Renal cortical epithelial cell (primary cell): Measurements from ENCODE around the gene SMAD7. TPM values are rescaled to one million over a fixed set of nuclear protein-coding genes. Genes with fewer than 3 reads are reported as not detected.

Source experiments
- DNase-seq: peaks from one replicate; pipeline ENCODE4 v3.0.0-alpha.2; 2011; ENCODE audit warnings: low read depth
- total RNA-seq: library from RNA; depleted of rRNA; stranded (reverse); fragments of >200 nt; gene quantifications from 2 replicates; pipeline ENCODE4 v1.2.3, GENCODE V29; 2014

SMAD7 gene
- total RNA-seq, 1 donor from 2014 or later: 71.3 TPM

DNA sequence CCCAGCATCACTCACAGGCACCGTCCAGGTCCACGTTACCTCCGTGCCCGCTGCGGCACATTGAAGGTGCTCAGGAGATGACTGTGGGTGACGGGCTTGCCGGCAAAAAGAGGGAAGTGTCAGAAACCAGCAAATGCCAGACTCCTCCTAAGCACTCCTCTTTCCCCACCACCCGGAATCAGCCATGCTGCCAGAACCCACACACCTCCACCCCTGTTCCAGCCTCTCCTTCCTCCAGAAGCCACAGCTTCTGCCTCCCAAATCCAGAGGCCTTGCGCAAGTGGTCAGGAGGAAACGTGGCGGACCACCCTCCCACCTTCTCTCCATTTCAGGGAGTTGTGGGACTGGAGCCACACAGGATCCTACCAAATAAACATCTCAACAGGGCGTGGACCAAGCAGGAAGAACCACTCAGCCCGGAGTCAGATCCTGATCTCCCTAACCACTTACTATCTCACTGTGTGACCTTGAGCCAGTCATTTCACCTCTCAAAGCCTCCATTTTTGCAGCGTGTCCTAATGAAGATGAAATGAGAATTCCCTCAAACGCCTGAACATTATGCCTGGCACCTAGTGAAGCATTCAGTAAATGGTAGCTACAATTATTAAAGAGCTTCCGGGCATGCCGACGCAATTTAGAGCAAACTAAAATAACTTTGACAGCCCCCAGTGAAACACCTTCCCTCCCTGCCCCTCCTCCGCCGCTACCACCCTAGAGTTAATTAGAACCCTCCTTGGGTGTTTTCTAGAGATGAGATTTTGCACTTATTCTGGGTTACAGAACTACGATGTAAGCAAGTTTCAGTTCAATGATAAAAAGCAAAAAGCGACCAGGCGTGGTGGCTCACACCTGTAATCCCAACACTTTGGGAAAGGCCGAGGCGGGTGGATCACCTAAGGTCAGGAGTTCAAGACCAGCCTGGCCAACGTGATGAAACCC is 32.9 kb downstream of the SMAD7 start:
- DNase-seq: no peak

DNA sequence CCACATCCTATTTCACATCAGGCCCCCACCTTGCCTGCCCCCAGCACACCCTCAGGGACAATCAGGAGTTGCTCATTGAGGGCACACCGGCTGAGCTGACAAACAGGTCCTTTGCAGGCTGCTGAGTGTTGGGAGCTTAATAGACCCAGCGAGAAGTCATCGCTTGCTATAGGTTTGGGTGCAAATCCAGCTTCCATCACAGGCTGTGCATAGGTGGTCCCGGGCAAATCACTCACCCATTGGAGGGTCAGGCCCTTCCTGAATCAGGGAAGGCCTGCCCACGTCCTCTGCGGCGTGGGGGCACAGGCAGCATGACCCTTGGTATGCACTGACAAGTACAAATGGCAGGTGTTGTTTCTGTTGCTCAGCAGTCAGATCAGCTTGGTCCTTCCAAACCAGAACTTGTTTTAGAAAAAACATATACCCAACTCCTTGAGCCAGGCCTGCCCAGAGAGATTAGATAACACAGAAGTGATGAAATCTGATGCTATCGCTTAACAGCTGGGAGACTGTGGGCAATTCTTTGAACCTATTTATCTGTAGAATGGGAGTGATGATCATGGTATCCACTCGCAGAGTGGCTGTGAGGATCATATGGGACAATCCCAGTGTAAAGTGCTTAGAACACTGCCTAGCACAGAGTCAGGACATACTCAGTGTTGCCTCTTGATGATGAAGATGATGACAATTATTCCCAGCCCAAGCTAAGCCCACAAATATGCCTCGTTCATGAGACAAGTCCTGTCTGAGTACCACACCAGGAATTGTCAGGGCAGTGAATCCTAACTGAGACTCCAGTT is 34.9 kb downstream of the SMAD7 start:
- DNase-seq: no peak

DNA sequence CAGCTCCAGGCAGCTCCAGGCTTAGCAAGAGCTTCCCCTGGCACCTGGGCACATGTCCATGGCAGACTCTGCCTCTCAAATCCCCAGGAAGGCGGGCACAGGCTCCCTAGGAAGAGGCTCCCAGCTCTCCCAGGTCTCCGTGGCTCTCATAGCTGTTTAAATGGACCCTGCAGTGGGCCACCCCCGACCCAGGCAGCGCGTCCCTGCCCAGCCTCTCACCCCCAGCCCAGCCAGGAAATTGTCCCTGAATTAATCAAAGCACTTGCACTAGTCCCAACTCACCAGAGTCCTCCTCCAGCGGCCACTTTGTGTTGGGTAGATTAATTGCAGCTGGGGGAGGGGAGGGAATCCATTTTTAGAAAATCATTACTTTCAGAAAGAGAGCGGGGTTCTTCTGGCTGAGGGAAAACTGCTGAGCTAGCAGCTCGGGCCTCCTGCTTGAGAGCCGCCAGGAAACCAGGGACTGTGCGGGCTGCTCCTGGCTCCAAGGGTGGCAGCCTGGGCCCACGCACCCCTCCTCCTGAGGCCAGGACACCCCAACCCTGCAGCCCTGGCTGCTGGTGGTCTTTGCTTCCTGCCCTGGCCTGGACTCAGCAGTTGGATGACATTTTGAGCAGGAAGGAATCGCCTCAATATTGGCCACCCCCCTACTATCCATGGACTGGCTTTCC is 36.0 kb downstream of the SMAD7 start:
- no peak for DNase-seq

DNA sequence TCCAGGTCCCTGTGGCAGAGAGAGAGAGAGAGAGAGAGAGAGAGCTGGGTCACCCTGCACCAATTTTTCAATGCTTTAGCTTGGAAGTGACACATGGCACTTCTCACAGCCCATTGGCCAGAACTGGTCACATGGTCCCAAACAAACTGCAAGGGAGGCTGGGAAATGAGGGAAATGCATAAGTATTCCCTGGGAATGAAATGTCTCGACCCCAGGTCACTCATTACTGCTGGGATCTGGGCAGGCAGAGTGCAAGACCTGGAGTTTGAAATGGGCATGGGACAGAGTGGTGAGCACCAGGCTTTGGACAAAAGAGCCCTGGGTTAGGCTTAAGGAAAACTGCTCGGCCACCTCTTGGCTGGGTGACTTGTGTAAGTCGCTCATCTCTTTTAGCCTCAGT is 37.0 kb downstream of the SMAD7 start:
- no peak for DNase-seq

DNA sequence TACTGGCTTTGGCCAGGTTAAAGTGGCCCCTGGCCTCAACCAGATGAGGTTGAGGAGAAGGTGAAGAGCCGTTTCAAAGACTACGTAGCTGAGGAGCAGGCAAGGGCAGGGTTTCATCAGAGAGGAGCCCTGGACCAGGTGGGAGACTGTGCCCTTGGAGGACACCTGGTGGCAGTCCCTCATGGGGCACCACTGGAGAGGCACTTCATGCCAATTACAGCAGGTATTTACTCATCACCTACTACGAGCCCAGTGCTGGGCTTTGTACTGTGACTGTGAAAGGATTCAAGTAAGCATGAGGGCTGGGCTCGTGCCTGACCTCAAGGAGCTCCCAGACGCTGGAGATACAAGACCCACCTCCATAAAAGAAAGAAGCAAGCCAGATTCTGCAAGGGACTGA is 37.6 kb downstream of the SMAD7 start:
- DNase-seq: no peak

DNA sequence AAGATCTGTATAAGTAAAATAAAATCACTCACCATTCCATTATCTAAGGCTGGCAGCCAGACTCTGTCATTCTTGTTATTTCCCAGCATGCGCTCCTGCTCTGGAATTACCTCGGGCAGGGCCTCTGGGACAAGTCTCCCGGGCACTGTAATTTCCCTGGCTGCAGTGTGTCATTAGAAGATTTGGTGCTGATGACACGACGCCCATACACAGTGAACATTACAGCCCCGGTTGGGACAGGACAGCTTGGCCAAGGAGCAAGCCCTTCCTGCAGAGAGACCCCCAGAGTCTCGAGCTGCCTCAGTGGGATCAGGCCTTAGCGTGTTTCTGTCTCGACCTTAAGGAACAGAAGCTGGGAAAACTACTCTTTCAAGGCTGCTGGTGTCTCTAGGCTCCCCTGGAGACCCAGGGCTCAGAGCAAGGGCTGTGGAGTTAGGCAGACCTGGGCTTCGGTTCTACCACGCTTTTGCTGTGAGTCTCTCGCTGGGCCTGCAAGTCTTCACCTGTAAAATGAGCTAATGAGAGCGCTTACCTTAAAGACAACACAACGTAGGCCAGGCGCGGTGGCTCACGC is 39.7 kb downstream of the SMAD7 start:
- no peak for DNase-seq

DNA sequence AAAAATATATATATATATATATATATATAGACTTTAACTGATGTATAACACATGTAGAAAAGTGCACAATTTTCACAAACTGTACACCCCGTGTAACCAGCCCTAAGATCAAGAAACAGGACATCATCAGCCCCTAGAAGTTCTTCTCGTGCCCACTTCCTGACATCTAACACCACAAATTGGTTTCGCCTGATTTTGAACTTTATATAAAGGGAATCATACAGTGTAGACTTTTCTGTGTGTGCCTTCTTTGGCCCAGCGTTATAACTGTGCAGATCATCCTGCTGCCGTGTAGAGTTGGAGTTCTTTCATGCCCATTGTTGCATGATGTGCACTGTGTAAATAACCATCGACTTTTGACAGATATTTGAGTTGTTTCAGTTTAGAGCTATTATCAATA is 41.0 kb downstream of the SMAD7 start:
- no peak for DNase-seq

DNA sequence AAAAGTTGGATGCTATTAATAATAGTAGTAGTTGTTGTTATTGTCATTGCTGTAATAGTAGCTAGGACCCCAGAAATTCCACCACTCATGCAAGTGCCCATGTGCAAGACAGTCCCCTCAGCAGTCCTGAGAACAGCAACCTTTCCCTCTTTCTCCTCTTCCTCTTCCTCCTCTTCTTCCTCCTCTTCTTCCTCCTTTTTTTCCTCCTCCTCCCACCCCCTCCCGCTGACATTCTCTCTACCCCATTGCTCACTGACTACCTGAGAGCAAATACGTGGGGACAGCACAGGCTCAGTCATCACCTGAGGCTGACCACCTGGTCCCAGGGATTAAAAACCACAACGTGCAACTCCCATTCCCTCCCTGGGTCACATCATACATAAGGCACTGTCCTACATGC is 41.8 kb downstream of the SMAD7 start:
- no peak for DNase-seq

DNA sequence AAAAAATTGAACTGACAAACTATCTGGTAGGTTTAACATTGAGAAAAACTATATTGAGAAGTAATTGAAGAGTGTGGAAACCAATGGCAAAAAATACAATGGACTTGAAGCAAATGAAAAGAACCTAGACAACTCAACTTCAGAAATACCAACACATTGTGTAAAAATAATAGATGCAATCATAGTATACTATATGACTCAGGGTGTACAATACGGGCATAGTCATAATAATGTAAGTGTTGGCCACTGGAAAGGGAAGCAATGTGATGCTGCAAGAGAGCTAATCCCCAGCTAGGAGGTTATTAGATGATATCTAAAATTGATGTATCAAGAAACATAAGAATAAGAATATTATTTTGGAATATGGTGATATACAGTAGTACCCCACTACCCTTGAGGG is 45.3 kb downstream of the SMAD7 start:
- no peak for DNase-seq

DNA sequence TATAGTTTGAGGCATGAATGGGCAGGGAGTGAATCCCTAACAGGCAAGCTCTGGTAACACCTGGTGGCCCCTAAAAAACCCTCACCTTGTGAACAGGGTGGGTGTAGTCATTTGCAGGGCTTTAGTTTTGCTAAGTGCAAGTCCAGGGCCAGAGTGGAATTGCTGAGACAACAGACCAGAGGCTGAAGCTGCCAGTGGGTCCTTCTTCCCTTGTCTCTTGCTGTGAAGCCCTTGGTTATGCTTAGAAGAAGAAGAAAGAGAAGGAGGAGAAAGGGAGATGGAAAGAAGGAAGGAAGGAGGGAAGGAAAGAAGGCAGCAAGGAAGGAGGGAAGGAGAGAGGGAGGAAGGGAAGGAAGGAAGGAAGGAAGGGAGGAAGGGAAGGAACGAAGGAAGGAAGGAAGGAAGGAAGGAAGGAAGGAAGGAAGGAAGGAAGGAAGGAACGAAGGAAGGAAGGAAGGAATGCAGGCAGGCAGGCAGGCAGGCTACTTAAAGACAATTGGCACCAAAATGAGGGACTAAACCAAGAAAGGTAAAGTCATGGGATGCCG is 45.8 kb downstream of the SMAD7 start:
- no peak for DNase-seq

DNA sequence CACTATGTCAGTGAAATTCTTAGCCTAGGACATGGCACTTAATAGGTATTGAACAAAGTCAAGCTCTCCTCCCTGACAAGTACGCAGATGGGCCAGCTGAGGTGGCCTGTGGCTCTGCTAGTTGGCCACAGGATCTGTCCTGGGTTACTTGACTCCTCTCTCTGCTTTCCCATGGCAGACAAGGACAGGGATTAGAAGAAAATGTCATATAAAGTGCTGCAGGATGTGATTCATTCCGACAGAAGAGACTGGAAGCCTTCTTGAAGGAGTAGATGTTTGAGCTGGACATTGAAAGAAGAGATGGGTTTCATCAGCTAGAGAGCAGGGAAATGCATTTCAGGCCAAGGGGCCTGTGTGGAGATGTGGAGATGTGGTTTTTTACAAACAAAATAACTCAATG is 46.7 kb downstream of the SMAD7 start:
- DNase-seq: no peak

DNA sequence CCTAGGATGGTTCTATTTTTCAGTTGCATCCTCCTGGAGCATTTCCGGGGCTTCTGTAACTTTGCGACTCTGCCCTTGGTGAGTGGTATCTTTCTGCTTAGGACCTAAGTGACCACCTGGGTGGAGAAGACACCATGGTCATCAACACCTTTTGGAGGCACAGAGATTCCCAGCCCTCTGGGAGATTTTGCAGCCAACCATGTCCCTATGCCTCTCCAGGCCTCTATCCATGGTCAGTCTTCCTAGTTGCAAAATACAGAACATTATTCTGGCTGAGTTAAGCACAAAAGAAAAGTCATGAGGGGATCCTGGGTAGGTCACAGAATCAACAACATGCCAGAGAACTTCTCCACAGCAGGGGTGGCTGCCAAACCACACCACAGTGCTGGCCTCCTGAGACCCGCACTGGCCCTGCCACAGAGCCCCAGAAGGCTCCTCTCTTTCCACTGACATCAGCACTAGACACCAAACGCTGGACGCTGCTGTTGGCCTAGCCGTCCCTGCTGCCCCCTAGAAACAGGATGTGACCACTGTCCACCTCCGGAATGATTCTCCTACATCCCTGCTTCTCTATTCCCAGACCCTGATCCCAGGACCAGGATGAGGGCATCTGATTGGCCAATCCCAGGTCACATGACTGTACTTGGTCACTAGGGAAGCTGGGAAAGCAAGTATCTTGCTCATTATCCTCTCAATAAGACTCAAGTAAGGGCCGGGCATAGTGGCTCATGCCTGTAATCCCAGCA is 47.7 kb downstream of the SMAD7 start:
- peak; percentile 69 for DNase-seq

DNA sequence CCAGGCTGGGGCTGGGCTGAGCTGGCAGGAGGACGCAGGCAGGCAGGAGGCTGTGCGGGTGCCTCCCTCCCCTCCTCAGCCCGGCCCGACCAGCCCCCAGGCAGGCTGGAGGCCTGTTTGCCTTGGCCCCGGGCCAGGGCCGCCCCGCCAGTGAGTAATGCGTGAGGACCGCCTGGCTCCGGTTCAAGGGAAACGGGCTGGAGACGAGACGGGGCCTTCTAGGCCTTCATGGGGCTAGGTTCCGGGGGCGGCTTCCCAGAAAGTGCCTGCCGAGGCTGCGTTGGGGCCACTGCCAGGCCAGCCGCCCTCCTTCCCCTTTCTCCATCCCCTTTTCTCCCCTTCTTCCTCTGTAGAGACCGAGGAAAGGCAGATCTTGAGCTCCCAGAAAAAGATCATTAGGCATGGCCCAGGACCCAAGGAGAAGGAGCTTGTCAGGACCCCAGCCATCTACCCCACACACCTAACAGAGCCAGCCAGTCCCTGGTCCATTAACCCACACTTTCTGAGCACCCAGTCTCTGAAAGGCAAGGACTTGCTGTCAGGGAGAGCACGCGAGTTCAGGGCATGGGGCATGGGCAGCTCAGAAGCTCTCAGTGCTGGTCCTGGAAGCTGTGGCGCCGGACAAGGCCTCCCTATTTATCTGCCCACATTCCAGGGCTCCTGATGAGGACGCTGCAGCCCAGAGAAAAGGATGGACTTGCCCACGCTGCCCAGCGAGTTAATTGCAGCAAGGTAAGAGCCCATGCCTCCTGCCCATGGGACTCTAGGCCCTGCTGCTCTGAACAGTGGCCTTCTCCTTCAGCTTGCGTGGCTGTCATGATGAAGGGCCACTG is 48.5 kb downstream of the SMAD7 start:
- peak; percentile 70 for DNase-seq

DNA sequence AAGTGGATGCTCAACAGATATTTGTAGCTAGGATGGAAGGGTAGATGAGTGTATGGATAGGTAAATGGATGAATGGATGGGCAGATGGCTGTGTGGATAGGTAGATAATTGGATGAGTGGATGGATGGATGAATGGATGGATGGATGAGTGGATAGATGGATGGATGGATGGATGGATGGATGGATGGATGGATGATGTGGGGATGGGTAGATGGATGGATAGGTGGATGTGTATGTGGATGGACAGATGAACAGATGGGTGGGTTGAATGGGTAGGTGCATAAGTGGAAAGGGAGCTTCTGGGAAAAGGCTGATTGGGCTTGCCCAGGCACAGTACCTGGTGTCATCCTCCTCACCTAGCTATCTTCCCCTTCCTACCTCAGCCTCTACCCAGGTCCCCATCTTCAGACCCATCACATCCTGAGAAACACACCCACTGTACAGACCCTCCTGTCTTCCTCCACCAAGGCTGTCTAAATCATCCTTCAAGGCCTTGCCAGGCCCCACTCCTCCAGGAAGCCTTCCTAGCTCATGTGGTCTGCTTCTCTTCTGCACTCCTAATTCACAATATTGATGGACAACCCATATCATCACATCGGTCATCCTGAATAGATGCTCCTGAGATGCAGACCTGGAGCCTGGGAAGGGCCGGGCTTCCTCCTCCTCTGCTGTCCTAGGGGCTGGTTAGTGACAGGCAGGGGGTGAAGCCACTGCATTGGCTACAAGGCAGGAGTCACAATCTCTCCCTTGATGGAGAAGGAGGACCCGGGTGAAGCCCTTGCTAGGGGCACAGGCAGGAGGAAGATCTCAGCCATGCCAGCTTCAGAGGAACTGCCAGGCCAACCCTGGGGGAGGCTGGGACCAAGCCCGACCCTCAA is 49.4 kb downstream of the SMAD7 start:
- no peak for DNase-seq

DNA sequence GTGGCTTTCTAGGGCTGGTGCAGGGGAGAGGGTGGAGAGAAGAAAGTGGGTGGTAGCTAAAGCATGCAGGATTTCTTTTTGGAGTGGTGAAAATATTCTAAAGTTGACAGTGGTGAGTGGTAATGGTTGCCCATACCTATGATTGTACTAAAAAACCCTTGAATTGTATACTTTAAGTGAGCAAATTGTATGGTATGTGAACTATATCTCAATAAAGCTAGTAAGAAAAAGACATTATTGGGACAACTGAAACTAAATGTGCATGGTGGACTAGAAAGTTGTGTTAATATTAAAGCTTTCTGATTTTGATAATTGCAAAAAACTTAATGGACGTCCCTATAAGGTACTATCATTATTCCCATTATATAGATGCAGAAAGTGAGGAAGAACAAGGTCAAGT is 50.3 kb downstream of the SMAD7 start:
- no peak for DNase-seq

DNA sequence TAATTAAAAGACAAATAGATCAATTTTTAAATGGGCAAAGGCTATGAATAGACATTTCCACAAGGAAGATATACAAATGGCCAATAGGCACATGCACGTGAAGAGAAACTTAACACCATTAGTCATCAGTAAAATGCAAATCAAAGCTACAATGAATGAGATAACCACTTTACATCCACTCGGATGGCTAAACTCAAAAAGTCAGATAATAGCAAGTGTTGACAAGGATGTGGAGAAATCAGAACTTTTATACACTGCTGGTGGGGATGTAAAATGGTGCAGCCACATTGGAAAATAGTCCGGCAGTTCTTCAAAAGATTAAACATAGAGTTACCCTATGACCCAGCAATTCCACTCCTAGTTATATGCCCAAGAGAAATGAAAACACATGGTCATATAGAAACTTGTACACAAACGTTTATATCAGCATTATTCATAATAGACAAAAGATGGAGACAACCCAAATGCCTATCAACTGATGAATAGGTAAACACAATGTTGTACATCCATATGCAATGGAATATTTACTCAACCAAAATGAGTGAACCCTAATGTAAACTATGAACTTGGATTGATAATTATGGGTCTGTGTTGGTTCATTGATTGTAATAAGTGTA is 51.1 kb downstream of the SMAD7 start:
- DNase-seq: no peak

DNA sequence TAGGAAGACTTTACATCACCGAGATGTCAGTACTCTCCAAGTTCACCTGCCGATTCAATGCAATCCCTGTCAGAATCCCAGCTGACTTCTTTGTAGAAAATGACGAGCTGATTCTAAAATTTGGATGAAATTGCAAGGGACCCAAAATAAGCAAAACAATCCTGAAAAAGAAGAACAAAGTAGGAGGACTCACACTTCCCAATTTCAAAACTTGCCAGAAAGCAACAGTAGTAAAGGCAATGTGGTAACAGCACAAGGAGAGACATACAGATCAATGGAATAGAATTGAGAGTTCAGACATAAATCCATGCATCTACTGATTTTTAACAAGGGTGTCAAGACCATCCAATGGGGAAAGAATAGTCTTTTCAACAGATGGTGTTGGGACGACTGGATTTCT is 52.2 kb downstream of the SMAD7 start:
- DNase-seq: no peak

DNA sequence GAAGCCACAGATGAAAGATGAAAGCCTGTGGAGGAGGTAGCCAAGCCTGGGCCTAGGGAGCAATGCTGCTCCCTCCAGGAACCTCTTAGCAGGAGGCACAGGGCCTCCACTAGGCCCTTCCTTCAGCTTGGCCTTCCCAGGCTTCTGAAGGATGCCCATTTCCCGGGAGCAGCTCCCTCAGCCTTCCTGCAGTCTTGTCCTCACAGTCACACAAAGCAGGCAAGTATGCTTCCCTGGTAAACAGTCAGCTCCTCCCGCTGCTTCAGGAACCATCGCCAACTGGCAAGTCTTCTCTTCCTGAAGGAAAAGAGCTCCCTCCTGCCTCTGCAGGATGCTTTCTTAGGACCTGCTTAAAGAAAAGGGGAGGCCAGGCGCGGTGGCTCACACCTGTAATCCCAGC is 53.2 kb downstream of the SMAD7 start:
- no peak for DNase-seq
